IPS DF 19.7 (cell line): ENCODE results near the gene ICAM3.

ENCODE experiments used
- DNase-seq: peaks from one replicate; pipeline ENCODE4 v3.0.0-alpha.2; 2013; ENCODE audit warnings: low read depth, low spot score

Gene ICAM3

GRCh38 chr19:10321417-10321797, 18.0 kb downstream of the ICAM3 start:
- no peak for DNase-seq

DNA sequence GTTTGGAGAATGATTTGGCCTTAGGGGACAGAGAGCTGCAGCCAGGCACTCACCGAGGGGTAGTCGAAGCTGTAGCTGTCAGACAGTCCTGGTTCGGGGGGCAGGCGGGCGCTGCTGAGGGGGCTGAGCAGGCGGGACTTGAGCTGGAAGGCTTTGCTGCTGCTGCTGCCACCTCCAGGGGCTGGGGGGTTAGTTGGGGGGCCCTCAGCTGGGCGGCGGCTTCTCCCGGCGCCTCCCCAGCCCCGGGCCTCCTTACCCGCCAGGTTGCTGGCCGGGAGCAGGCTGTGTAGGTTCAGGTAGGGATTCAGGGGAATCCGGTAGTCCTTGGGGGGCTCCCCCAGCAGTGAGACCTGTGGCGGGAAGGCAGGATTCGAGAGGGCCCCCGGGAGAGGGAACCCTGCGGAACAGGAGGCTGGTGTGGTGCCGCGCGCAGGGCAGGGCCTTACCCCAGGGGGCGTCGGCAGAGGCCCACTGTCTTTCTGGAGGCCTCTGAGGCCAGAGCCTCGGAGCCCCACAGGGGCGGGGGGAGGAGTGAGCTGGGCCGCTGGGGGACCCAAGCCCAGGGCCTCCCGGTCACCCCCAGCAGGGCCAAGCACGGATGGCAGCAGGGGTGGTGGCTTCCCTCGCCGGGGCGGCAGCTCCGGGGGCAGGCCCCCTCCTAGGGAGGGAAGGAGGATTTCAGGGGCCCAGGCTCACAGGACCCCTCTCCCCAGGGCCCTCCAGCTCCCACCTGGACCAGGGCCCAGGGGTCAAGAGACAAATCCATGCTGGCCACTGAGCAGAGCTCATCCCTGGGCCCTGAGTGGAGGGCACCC, 18.6 kb downstream of the ICAM3 start:
- DNase-seq = no peak

GRCh38 chr19:10318807-10319682, 20.4 kb downstream of the ICAM3 start:
- DNase-seq = no peak

DNA sequence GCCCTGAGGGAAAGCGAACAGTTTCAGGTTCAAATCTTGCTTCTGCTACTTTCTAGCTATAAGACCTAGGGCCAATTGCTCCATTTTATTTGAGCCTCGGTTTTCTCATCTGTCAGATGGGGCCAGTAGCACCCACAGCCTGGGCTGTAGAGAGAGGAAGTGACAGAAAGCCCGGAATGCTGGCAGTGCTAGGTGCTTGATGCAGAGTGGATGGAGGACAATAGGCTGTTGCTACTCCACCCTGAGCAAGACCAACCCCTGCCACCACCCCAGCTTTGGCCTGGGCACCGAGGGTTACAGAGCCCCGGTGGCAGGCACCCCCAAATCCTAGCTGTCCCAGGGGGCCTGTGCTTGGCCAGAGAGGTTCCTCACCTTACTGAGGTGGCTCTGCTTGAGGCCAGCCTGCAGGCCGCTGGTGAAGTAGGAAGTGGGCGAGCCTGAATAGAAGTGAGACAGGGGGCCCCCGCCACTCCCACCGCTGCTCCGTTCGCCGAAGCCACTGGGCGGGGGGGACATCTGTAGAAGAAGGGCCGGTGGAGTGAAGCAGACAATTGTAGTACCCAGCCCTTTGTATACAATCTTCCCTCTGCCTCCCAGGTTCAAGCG, 21.5 kb downstream of the ICAM3 start:
- DNase-seq = no peak

DNA sequence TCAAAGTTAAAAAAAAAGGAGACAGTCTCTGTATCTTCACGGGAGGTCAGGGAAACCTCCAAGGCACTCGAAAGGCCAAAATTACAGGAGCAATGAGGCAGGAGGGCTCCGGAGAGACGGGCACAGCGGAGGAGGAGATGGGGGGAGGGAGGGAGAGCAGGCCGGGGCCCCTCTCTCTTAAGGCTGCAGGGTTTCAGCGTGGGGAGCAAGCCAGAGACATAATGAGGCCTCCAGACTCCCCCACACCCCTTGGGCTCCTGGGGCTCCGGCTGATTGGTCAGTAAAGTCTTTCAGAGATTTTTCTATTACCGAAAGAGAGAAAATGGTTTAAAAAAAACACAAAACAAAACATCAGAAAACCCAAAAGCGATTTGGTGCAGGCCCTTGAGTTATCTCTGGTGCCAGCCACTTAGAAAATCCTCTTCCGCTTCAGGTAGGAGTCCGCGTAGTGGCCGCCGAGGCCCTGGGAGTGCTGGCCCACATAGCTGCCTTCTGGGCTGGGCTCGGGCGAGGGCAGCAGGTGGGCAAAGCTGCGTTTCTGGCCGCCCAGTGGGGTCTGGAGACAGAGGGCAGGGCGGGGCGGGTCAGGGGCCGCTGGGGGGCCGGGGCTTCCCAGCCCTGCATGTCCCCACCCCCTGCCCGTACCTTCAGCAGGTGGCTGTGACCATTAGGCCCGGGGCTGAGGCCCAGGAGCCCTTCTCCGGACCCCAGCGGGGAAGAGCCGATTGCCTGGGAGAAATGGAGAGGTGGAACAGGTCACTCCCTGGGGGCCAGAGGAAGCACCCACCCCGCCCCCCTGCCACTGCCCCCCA, 22.2 kb downstream of the ICAM3 start:
- no peak for DNase-seq

GRCh38 chr19:10316229-10317044, 23.0 kb downstream of the ICAM3 start:
- no peak for DNase-seq

DNA sequence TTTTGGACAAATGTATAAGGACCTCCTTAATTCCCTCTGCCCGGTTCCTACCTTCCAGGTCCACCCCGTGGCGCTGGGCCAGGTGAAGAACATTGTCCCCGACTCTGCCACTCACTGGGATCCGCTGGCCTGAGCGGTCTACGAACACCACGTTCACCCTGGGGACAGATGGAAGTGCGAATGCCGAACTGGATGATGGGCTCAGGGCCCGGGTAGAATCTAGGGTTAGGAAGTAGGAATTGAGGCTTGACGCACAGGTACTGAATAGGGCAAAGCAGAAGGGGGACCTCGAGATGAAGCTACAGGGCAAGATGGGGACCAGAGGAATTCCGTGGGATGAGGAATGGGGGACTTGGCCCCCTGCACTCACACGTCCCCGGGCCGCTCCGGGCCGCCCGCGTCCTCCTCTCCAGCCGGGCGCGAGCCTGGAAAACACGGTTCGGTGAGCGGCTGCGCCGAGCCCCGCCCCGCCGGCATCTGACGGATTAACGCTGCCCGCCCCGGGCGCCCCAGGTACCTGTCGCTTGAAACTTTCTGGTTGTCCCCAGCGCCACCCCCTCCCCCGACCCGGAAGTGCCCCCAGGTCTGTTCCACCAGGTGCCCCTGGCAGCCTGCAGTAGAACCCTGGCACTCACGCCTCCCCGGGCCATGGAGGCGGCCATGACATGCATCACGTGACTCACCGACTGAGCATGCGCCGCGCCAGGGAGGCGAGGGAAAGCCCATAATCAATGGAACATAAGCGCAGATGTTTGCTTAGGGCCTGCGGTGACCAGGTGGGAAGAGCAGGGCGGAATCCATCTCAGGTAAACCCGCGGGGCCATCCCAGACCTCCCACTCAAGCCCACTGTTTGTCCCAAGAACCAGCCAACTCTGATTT, 23.8 kb downstream of the ICAM3 start, which contains the start of gene FDX2:
Gene FDX2, minus strand, starts transcription at position 681 of the 880 bp plus-strand sequence. Its CDS starts 19 bp downstream, at position 662.
- DNase-seq = no peak

DNA sequence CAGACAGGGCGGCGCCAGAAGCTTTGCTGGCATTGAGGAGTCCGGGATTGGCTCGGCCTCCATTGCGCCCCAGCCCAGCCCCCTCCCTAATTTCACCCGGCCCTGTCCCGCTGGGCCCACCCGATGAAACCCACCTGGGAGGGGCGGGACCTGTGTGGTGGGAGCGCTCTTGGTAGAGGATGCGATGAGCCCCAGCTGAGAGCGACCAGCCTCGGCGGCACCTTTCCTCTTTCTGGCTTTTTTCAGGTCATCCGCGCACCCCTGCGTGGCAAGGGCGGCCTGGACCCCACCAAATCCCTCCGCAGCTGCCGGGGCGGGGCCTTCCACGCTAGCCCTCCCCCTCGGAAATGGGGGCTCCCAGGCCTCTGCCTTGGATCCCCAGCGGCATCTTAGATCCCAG, 30.0 kb downstream of the ICAM3 start, which contains the start of gene ZGLP1:
Gene ZGLP1, minus strand, starts transcription at position 393 of the 400 bp plus-strand sequence.
- no peak for DNase-seq

DNA sequence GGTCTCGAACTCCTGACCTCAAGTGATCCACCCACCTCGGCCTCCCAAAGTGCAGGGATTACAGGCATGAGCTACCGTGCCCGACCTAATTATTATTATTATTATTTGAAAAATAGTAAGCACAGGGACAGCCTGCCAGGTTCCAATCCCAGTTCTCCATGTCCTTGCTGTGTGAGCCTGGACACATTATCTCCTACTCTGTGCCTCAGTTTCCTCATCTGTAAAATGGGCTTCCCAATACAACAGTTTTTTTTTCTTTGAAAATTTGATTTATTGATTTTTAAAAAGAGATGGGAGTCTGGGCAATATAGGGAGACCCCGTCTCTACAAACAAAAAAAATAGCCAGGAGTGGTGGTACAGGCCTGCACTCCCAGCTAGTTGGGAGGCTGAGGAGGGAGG, 33.1 kb downstream of the ICAM3 start:
- DNase-seq = no peak

DNA sequence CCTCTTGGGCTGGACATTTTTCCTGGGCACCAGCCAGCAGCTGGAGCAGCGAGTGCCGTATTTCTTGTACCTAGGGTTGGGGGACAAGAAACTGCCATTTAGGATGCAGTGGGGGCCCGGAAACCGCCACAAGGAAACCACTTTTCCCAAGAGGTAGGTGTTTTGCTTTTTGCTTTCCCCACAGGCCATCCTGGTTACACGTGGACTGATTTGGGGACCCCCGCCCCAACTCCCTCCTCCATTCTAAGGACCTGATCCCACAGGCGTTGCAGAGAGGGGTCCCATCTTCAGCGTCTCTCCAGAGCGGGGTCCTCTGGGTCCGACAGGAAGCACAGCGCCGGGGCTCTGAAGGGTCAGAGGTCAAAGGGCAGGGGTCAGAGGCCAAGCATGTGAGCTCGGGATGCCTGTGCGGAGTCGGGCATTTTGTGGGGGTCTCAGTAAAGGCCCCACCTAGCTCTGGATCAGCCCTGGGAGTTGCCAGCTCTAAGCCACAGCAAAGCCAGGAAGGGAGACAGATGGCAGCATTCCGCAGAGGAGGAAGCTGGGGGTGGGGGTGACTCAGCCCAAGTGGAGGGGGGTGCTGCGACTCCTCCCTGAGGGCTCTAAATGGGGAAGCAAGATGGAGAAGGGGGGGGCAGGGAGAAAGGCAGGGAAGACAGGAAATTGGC, 34.2 kb downstream of the ICAM3 start:
- DNase-seq = no peak

- DNase-seq = no peak
These were observed 39.6 kb downstream of the ICAM3 start for GRCh38 chr19:10299545-10300458.

- no peak for DNase-seq
These were observed 43.4 kb downstream of the ICAM3 start for GRCh38 chr19:10295847-10296591.

DNA sequence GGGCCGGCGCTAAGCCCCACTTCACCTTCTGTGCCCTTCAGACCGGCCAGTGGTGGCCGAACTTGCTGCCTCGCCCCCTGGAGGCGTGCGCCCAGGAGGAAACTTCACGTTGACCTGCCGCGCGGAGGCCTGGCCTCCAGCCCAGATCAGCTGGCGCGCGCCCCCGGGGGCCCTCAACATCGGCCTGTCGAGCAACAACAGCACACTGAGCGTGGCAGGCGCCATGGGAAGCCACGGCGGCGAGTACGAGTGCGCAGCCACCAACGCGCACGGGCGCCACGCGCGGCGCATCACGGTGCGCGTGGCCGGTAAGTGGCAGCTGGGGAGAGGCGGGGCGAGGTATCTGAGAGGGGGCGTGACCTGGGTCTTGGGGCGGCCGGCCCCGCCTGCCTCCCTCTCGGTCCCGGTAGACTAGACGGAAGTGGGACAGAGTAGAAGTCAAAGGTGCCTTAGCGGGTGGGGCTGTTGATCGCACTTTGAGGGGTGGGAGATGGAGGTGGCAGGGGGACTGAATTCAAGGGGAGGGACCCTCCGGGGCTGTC, 44.0 kb downstream of the ICAM3 start:
- no peak for DNase-seq

GRCh38 chr19:10294368-10294697, 45.1 kb downstream of the ICAM3 start:
- no peak for DNase-seq

DNA sequence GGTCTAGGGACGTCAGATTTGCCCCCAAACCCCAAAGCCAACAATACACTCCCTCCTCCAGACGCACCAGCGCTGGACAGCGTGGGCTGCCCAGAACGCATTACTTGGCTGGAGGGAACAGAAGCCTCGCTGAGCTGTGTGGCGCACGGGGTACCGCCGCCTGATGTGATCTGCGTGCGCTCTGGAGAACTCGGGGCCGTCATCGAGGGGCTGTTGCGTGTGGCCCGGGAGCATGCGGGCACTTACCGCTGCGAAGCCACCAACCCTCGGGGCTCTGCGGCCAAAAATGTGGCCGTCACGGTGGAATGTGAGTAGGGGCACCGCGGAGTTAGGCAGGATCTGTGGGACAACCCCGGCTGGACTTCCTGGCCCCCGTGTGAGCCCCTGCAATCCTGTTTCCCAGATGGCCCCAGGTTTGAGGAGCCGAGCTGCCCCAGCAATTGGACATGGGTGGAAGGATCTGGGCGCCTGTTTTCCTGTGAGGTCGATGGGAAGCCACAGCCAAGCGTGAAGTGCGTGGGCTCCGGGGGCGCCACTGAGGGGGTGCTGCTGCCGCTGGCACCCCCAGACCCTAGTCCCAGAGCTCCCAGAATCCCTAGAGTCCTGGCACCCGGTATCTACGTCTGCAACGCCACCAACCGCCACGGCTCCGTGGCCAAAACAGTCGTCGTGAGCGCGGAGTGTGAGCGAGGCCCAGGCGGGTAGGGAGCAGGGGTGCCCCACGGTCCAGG, 45.6 kb downstream of the ICAM3 start:
- no peak for DNase-seq
